GM12874 (cell line): ENCODE data around the gene RABGAP1L.

Source experiments
- CTCF ChIP-seq: IDR thresholded peaks from 2 replicates; pipeline ENCODE4 v1.5.1; 2011; ENCODE audit warnings: low read depth, mild to moderate bottlenecking, control low read depth, low read length, moderate library complexity; ENCODE audit not compliant: insufficient read depth

RABGAP1L gene

GRCh38 chr1:175015243-175015642 lies 855.9 kb downstream of the RABGAP1L start:
- TF ChIP-seq CTCF: no peak

GRCh38 chr1:175019524-175019923 lies 860.2 kb downstream of the RABGAP1L start:
- no peak for TF ChIP-seq CTCF

GRCh38 chr1:175023043-175023921 lies 864.0 kb downstream of the RABGAP1L start, which contains the start of gene MRPS14:
Gene MRPS14 (minus strand): TSS chr1:175023425. CDS start chr1:175023408, 17 bp downstream.
- TF ChIP-seq CTCF: no peak

- TF ChIP-seq CTCF: no peak
Measured at GRCh38 chr1:175024773-175025172, 865.5 kb downstream of the RABGAP1L start.

GRCh38 chr1:175033953-175034352 lies 874.6 kb downstream of the RABGAP1L start:
- no peak for TF ChIP-seq CTCF

- TF ChIP-seq CTCF: no peak
Measured at GRCh38 chr1:175034775-175035174, 875.5 kb downstream of the RABGAP1L start.

GRCh38 chr1:175035865-175036264 lies 876.5 kb downstream of the RABGAP1L start:
- TF ChIP-seq CTCF: no peak
